Karpas-422 (cell line): ENCODE results near the gene MIX23. TPM values are rescaled to one million over a fixed set of nuclear protein-coding genes. Genes with fewer than 3 reads are reported as not detected.
A peak's percentile ranks its signal among the peaks of the same experiment; 100 is the strongest.

Experiments
- DNase-seq: peaks from one replicate; pipeline ENCODE4 v3.0.0-alpha.2; 2015
- H2AFZ ChIP-seq: fragments of 200-600 bp; sonication (generic); 2 replicates; pipeline ENCODE4 v1.6.1; 2014; ENCODE audit warnings: antibody characterized with exemption, low read length, mixed read lengths
- H3K27ac ChIP-seq: fragments of 200-600 bp; sonication (generic); 2 replicates; pipeline ENCODE4 v1.5.1; 2014; ENCODE audit warnings: mild to moderate bottlenecking, low read length, moderate library complexity
- H3K27me3 ChIP-seq: fragments of 200-600 bp; sonication (generic); 2 replicates; pipeline ENCODE4 v1.6.1; 2014; ENCODE audit warnings: low read length, mixed read lengths
- H3K36me3 ChIP-seq: fragments of 200-600 bp; sonication (generic); 2 replicates; pipeline ENCODE4 v1.6.1; 2014; ENCODE audit warnings: low read length, mixed read lengths; ENCODE audit not compliant: insufficient read depth
- H3K4me1 ChIP-seq: fragments of 200-600 bp; sonication (generic); 2 replicates; pipeline ENCODE4 v1.6.1; 2014; ENCODE audit warnings: mild to moderate bottlenecking, low read length, mixed read lengths
- H3K4me2 ChIP-seq: fragments of 200-600 bp; sonication (generic); 2 replicates; pipeline ENCODE4 v1.6.1; 2014; ENCODE audit warnings: low read length, low read depth, mild to moderate bottlenecking; ENCODE audit not compliant: poor library complexity, severe bottlenecking
- H3K4me3 ChIP-seq: fragments of 200-600 bp; sonication (generic); 2 replicates; pipeline ENCODE4 v1.5.1; 2014; ENCODE audit warnings: mild to moderate bottlenecking, antibody characterized with exemption, low read length, mixed read lengths
- H3K79me2 ChIP-seq: fragments of 200-600 bp; sonication (generic); 2 replicates; pipeline ENCODE4 v1.6.1; 2014; ENCODE audit warnings: mild to moderate bottlenecking, low read length, mixed read lengths
- H3K9ac ChIP-seq: fragments of 200-600 bp; sonication (generic); 2 replicates; pipeline ENCODE4 v1.6.0; 2014; ENCODE audit warnings: low read length
- H3K9me2 ChIP-seq: fragments of 200-600 bp; sonication (generic), shearing (Covaris generic); replicated peaks from 2 replicates; pipeline ENCODE4 v1.6.0; 2014; ENCODE audit warnings: mild to moderate bottlenecking, low read length, moderate library complexity; ENCODE audit not compliant: insufficient read depth
- H3K9me3 ChIP-seq: fragments of 300-700, 200-600 bp; sonication (generic); 2 replicates; pipeline ENCODE4 v1.6.1; 2014; ENCODE audit warnings: low read length, mixed read lengths
- H4K20me1 ChIP-seq: fragments of 200-600 bp; sonication (generic); 2 replicates; pipeline ENCODE4 v1.6.1; 2014; ENCODE audit warnings: mild to moderate bottlenecking, antibody characterized with exemption, low read length, low read depth; ENCODE audit not compliant: insufficient read depth
- total RNA-seq: library from RNA; depleted of rRNA; stranded (reverse); fragments of >200 nt; shearing (Covaris generic); gene quantifications from 2 replicates; pipeline ENCODE4 v1.2.3, GENCODE V29; 2014; ENCODE audit warnings: low replicate concordance

Gene MIX23
- total RNA-seq, 1 experiment from 2014 or later: 45.8 TPM

DNA sequence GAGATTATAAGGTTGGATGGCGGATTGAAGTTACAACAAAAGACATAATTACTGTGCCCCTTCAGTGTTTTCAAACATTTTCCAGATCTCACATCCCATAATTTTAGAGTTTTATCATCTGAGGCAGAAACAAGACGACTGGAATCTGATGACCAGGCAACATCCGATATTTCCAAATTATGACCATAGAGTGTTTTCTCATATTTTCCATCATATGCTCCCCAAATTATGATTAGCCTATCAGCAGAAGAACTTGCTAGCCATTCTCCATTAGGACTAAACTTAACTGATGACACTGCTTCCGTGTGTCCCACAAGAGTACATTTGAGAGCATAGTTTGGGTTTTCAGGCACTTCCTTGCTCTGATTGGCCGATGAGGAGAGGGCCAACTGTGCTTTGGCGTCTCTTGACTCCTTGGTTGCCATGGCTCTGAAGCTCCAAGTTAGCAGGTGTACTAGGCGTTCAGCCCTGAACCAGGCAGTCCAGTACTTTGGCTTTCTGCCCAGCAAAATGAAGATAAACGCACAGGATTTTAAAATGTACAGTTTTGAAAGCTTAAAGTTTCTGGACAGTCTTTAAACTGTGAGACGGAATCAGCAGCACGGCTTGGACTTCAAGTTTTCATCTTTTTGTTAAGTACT lies 32.2 kb upstream of the MIX23 start:
- peak overlapping the region; percentile 90 for H3K4me2 ChIP-seq
- no peaks in the 10 kb centered on the region for H3K9me2 ChIP-seq
- H3K27me3 ChIP-seq: no peaks in the 10 kb centered on the region
- H3K79me2 ChIP-seq: peaks cover 46% of the 10 kb centered on the region
- H3K4me1 ChIP-seq: peaks cover 34% of the 10 kb centered on the region
- no peaks in the 10 kb centered on the region for H3K9me3 ChIP-seq
- H3K9ac ChIP-seq: peak overlapping the region; percentile 77
- peak overlapping the region; percentile 81 for H3K27ac ChIP-seq
- H2AFZ ChIP-seq: peak overlapping the region; percentile 33; the same call in 1 of the 2 replicates
- H3K36me3 ChIP-seq: peaks cover 22% of the 10 kb centered on the region; the same call in 1 of the 2 replicates
- H4K20me1 ChIP-seq: no peaks in the 10 kb centered on the region
- peak overlapping the region; percentile 85 for H3K4me3 ChIP-seq
- DNase-seq: peak; percentile 91

DNA sequence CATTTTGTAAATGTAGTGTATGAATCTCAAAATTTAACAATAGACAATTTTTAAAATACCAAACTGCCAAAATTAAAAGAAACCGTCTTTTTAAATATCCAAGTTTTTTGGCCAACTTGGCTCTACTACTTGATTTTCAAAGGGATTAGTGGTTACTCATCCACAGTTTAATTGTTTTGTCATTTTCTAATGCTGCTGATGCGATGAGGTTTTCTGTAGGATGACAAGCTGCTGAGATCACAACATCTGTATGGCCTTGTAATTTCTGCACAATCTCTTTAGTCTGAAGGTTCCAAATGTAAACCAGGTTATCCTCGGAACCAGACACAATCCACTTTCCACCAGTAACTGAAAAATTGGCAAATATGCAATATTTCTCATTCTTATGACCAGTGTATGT lies 31.4 kb upstream of the MIX23 start:
- H3K4me1 ChIP-seq: peaks cover 34% of the 10 kb centered on the region
- no peaks in the 10 kb centered on the region for H3K27me3 ChIP-seq
- H3K9me3 ChIP-seq: no peaks in the 10 kb centered on the region
- peaks cover 29% of the 10 kb centered on the region; the same call in 1 of the 2 replicates for H3K36me3 ChIP-seq
- peak overlapping the region; percentile 90 for H3K4me2 ChIP-seq
- no peak overlapping the region for H2AFZ ChIP-seq
- H3K4me3 ChIP-seq: peak overlapping the region; percentile 85
- peaks cover 48% of the 10 kb centered on the region for H3K79me2 ChIP-seq
- H3K27ac ChIP-seq: 0 out of 2 replicates have a peak overlapping the region, but pooled peaks have one; percentile 25
- peak overlapping the region; percentile 77 for H3K9ac ChIP-seq
- no peak for DNase-seq
- H3K9me2 ChIP-seq: no peaks in the 10 kb centered on the region
- no peaks in the 10 kb centered on the region for H4K20me1 ChIP-seq

DNA sequence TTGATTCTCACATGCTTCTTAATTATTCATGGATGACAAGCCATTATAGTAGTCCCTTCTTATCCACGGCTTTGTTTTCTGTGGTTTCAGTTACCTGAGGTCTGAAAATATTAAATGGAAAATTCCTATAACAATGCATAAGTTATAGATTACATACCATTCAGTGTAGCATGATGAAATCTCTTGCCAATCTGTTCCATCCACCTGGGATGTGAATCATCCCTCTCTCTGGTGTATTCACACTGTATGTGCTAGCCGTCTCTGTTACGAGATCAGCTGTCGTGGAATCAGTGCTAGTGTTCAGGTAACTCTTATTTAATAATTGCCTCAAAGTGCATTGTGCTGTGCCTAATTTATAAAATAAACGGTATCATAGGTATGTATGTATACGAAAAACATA lies 27.6 kb upstream of the MIX23 start:
- Histone ChIP-seq H3K9me2 (no peaks in the 10 kb centered on the region), H3K36me3 (peaks cover 63% of the 10 kb centered on the region), H3K9me3 (no peaks in the 10 kb centered on the region), H3K4me3 (no peak overlapping the region), H4K20me1 (no peaks in the 10 kb centered on the region), H3K4me1 (peaks cover 53% of the 10 kb centered on the region), H3K4me2 (no peak overlapping the region), H3K9ac (no peak overlapping the region), H3K27me3 (no peaks in the 10 kb centered on the region), H3K27ac (no peak overlapping the region), H3K79me2 (peaks cover 40% of the 10 kb centered on the region), H2AFZ (no peak overlapping the region)
- DNase-seq: no peak

DNA sequence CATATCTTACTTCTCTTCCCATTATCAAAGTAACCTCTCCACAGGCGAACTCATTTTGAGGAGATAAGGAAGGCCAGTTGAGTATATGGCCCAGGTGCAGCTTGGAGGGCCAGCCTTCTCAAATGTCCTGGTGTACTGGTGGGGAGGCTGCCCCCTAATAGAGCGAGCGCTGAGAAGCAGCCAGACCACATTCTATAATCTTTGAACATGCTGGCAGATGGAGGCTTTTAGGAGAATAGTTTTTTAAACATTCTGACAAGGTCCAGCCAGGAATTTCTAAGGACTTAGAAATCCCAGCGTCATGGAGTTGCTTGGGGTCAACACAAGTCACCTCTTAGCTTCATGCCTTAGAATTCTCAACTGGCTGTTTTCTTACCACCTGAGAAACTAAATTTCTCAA lies 27.1 kb upstream of the MIX23 start:
- Histone ChIP-seq H4K20me1 (no peaks in the 10 kb centered on the region), H3K4me2 (no peak overlapping the region), H3K36me3 (peaks cover 68% of the 10 kb centered on the region), H3K27me3 (no peaks in the 10 kb centered on the region), H3K4me1 (peaks cover 57% of the 10 kb centered on the region), H3K9me2 (no peaks in the 10 kb centered on the region), H3K27ac (no peak overlapping the region), H3K4me3 (no peak overlapping the region), H2AFZ (no peak overlapping the region), H3K9ac (no peak overlapping the region), H3K9me3 (no peaks in the 10 kb centered on the region), H3K79me2 (peaks cover 46% of the 10 kb centered on the region)
- DNase-seq: no peak

DNA sequence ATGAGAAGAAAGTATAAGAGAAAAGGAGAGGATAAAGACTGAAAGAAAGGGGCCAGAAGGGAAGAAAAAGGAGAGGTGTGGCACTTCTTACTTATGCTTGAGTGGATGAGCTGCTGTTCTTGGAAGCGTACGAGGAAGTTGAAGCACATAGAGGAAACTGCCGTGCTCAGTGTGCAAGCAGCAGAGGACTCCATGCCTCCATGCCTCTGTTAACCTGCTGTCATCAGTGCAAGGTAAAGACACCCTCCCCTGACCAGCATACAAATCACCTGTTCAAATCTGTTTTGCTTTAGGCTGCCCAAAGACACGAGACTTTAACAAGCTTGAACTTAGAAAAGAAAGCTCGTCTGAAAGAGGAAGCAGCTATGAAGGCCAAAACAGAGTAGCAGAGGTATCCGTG lies 26.4 kb upstream of the MIX23 start:
- no peaks in the 10 kb centered on the region for H3K27me3 ChIP-seq
- no peak overlapping the region for H3K4me3 ChIP-seq
- no peak overlapping the region for H3K27ac ChIP-seq
- peaks cover 50% of the 10 kb centered on the region for H3K79me2 ChIP-seq
- no peak overlapping the region for H3K9ac ChIP-seq
- peaks cover 53% of the 10 kb centered on the region for H3K4me1 ChIP-seq
- DNase-seq: no peak
- no peak overlapping the region for H3K4me2 ChIP-seq
- H3K9me2 ChIP-seq: no peaks in the 10 kb centered on the region
- H3K36me3 ChIP-seq: peaks cover 75% of the 10 kb centered on the region
- H3K9me3 ChIP-seq: no peaks in the 10 kb centered on the region
- no peaks in the 10 kb centered on the region for H4K20me1 ChIP-seq
- H2AFZ ChIP-seq: no peak overlapping the region

DNA sequence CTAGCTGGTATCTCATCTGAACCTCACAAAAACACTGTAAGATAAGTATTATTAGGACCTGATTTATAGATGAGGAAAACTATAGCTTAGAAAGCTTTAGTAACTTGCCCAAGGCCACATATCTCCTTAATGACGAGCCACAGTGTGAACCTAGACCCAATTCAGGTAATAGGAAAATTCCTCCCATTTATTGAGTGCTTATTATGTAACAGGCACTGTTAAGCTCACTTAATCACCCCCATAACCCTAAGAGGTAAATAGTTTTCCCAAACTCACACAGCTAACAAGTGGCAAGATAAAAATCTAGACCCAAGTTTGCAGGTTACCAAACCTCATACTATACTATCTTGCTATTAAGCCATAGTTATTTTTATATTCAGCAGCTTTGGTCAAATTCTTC lies 24.9 kb upstream of the MIX23 start:
- peaks cover 53% of the 10 kb centered on the region for H3K79me2 ChIP-seq
- H3K27me3 ChIP-seq: no peaks in the 10 kb centered on the region
- H3K4me2 ChIP-seq: no peak overlapping the region
- no peak overlapping the region for H3K9ac ChIP-seq
- H3K36me3 ChIP-seq: peaks cover 89% of the 10 kb centered on the region
- peaks cover 46% of the 10 kb centered on the region for H3K4me1 ChIP-seq
- DNase-seq: no peak
- H3K9me3 ChIP-seq: no peaks in the 10 kb centered on the region
- H3K4me3 ChIP-seq: no peak overlapping the region
- no peaks in the 10 kb centered on the region for H4K20me1 ChIP-seq
- H2AFZ ChIP-seq: no peak overlapping the region
- H3K27ac ChIP-seq: no peak overlapping the region
- H3K9me2 ChIP-seq: no peaks in the 10 kb centered on the region

DNA sequence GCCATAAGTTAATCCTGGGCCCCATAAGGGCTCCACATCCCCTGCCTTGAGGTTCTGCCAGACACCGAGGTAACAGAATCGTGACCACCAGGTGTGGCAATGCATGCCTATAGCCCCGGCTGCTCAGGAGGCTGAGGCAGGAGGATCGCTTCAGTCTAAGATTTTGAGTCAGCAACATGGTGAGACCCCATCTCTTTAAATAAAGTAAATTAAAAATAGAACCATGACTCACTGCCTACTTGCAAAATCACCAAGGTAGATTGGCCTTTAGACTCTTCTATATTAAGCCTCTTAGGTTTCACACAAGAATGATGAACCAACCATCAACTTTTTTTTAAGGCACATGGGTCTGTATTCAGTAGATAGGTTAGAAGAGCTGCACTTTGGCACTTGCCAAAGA lies 23.2 kb upstream of the MIX23 start:
- H3K9me2 ChIP-seq: no peaks in the 10 kb centered on the region
- H3K27me3 ChIP-seq: no peaks in the 10 kb centered on the region
- peaks cover 59% of the 10 kb centered on the region for H3K79me2 ChIP-seq
- no peak overlapping the region for H3K4me3 ChIP-seq
- no peaks in the 10 kb centered on the region for H4K20me1 ChIP-seq
- H3K4me2 ChIP-seq: no peak overlapping the region
- no peak overlapping the region for H2AFZ ChIP-seq
- H3K27ac ChIP-seq: 0 out of 2 replicates have a peak overlapping the region, but pooled peaks have one; percentile 21
- H3K4me1 ChIP-seq: peaks cover 46% of the 10 kb centered on the region
- no peaks in the 10 kb centered on the region for H3K9me3 ChIP-seq
- peaks cover 82% of the 10 kb centered on the region for H3K36me3 ChIP-seq
- no peak overlapping the region for H3K9ac ChIP-seq
- DNase-seq: no peak

DNA sequence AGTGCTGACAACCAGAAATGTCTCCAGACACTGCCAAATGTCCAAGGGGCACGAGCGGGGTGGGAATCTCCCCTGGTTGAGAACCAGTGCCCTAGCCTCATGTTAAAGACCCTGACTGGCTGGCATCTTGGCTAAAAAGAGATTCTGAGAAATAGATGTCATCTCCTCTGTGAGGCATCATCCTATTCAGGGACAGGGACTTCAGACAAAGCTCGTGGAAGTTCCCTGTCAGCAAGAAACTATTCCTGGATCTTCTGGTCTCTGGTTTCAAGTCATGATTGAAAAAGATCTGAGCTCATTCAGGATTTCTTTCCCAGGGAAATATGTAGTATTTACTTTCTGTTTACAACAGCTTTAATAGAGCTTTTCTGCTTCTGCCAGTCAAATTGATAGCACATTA lies 22.0 kb upstream of the MIX23 start:
- no peak overlapping the region for H3K4me3 ChIP-seq
- no peak overlapping the region for H2AFZ ChIP-seq
- peaks cover 46% of the 10 kb centered on the region for H3K4me1 ChIP-seq
- peaks cover 70% of the 10 kb centered on the region for H3K36me3 ChIP-seq
- no peak overlapping the region for H3K9ac ChIP-seq
- no peak for DNase-seq
- H3K27ac ChIP-seq: no peak overlapping the region
- no peaks in the 10 kb centered on the region for H3K9me2 ChIP-seq
- no peak overlapping the region for H3K4me2 ChIP-seq
- no peaks in the 10 kb centered on the region for H4K20me1 ChIP-seq
- no peaks in the 10 kb centered on the region for H3K27me3 ChIP-seq
- H3K79me2 ChIP-seq: peaks cover 53% of the 10 kb centered on the region
- no peaks in the 10 kb centered on the region for H3K9me3 ChIP-seq
